ENCODE results near the gene NSL1. TPM values are rescaled to one million over a fixed set of nuclear protein-coding genes. Genes with fewer than 3 reads are reported as not detected.

NSL1 gene
- total RNA-seq, 1 donor from 2014 or later, result 27.0 TPM

Other genes starting within 250 kb of the NSL1 start
- gene ATF3, start 183.0 kb downstream of the NSL1 start, total RNA-seq, result 16.2 TPM
- 1.9 TPM for gene BATF3, start 91.9 kb downstream of the NSL1 start, total RNA-seq
- 22.4 TPM for gene TATDN3, start 117 bp upstream of the NSL1 start, total RNA-seq
- not detected for gene SPATA45, start 55.9 kb upstream of the NSL1 start, total RNA-seq
- 1.7 TPM for gene FLVCR1, start 66.5 kb upstream of the NSL1 start, total RNA-seq
- gene VASH2, start 158.8 kb upstream of the NSL1 start, total RNA-seq, result 0.38 TPM
- gene ANGEL2, start 224.1 kb upstream of the NSL1 start, total RNA-seq, result 17.8 TPM